Prostate gland (tissue), 2 donors: ENCODE results near the gene PLA2G4A.

Experiments
- POLR2A ChIP-seq: fragments of 450-650 bp; IDR thresholded peaks from one replicate; pipeline ENCODE4 v1.6.1; 2016; ENCODE audit warnings: antibody characterized with exemption, mild to moderate bottlenecking
- TF ChIP-seq, protein P1 (sequence below), 4 experiments: fragments of 200-600 bp in 2 of 4; fragments of 450-650 bp in 2 of 4; sonication (generic) in 2 of 4; IDR thresholded peaks; 1 replicate in 3 of 4; 2 replicates in 1 of 4; pipeline ENCODE4 v1.5.1; 2016 to 2019; ENCODE audit warnings: antibody characterized with exemption in 4 of 4, mild to moderate bottlenecking in 2 of 4, moderate library complexity in 2 of 4

DNA sequence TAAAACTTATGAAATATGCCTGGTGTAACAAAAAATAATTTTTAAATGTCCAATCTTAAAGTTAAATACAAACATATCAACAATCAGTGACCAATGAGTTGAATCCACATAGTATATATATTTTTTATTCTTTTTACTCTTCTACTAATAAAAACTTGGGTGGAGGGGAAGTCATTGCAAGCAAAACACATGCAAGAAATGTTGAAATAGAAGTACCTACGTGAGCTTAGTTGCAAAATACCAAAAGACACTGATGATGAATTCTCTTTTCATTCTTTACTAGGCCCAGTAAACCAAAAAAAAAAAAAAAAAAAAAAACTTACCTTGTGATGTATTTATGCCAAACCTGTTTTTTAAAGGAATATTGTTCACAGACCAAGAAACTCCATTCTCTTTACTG is 26.4 kb upstream of the PLA2G4A start:
- TF ChIP-seq POLR2A, result no peak
- TF ChIP-seq, protein P1, sequence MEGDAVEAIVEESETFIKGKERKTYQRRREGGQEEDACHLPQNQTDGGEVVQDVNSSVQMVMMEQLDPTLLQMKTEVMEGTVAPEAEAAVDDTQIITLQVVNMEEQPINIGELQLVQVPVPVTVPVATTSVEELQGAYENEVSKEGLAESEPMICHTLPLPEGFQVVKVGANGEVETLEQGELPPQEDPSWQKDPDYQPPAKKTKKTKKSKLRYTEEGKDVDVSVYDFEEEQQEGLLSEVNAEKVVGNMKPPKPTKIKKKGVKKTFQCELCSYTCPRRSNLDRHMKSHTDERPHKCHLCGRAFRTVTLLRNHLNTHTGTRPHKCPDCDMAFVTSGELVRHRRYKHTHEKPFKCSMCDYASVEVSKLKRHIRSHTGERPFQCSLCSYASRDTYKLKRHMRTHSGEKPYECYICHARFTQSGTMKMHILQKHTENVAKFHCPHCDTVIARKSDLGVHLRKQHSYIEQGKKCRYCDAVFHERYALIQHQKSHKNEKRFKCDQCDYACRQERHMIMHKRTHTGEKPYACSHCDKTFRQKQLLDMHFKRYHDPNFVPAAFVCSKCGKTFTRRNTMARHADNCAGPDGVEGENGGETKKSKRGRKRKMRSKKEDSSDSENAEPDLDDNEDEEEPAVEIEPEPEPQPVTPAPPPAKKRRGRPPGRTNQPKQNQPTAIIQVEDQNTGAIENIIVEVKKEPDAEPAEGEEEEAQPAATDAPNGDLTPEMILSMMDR (IDR thresholded peaks at IDR 0.05), result no peak
